GM23338 (cell line): ENCODE results near the gene DMTF1.

Experiments
- CREB1 ChIP-seq: fragments of 250-450 bp; sonication (Bioruptor Pico); IDR thresholded peaks from 2 replicates; pipeline ENCODE4 v1.5.0; 2020; ENCODE audit warnings: low read depth, mild to moderate bottlenecking, moderate library complexity
- EZH2 ChIP-seq: fragments of 200-600 bp; sonication (generic); IDR thresholded peaks from one replicate; pipeline ENCODE4 v1.8.0; 2017; ENCODE audit warnings: antibody characterized with exemption, mild to moderate bottlenecking, low read depth; ENCODE audit not compliant: unreplicated experiment
- EZH2phosphoT487 ChIP-seq: fragments of 200-600 bp; sonication (generic); IDR thresholded peaks from one replicate; pipeline ENCODE4 v1.8.1; 2018; ENCODE audit warnings: antibody characterized with exemption; ENCODE audit not compliant: unreplicated experiment
- JUNB ChIP-seq: IDR thresholded peaks from one replicate; pipeline ENCODE4 v1.6.1; 2016; ENCODE audit warnings: antibody characterized with exemption; ENCODE audit not compliant: unreplicated experiment
- POLR2AphosphoS5 ChIP-seq: IDR thresholded peaks from 2 replicates; pipeline ENCODE4 v1.6.1; 2016; ENCODE audit warnings: antibody characterized with exemption, low read depth
- STAT1 ChIP-seq: IDR thresholded peaks from one replicate; pipeline ENCODE4 v1.6.1; 2016; ENCODE audit warnings: antibody characterized with exemption; ENCODE audit not compliant: unreplicated experiment
- TF ChIP-seq, protein P1 (sequence below), 2 experiments: fragments of 200-600 bp in 1 of 2; sonication (generic) in 1 of 2; conservative IDR thresholded peaks; 2 replicates each; pipeline versions ENCODE4 v1.5.1 to v1.6.1; 2016 to 2017; ENCODE audit warnings: antibody characterized with exemption in 2 of 2, low read depth in 2 of 2, mild to moderate bottlenecking in 2 of 2, moderate library complexity in 1 of 2
- TF ChIP-seq, protein P2 (sequence below): IDR thresholded peaks from one replicate; pipeline ENCODE4 v1.6.1; 2018; ENCODE audit warnings: antibody characterized with exemption; ENCODE audit not compliant: unreplicated experiment

DNA sequence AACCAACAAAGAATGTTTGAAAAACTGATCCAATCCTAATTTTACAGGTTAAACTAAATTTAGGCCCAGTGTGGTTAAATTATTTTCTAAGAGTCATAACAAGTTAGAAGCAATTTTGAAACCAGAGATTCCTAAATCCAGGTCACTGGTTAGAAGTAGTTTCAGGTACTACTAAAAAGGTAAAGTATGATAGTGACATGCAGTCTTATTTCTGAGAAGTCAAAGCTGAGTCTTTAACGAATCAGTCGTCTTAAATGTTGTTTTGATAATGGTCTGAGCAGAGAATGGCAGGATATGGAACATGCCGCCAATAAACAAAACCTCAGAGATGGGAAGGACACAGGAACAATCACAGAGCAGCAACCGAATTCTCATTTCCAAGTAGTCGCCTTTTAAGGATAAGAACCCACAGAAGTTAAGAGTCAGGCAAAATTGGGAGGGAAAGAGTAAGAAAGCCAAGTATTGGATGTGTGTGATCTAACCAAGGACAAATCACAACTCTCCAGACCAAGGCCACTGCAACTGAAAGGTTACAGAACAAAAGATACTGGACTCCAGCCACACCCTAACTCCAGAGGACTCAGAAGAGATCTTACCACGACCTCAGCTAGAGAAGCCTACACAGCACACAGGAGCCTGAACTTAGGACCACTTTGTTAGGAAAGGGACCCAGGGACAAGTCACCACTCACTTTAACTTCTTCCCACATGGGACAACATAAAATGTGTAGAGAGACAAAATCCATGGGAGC, 47.6 kb downstream of the DMTF1 start:
- TF ChIP-seq, protein P1, sequence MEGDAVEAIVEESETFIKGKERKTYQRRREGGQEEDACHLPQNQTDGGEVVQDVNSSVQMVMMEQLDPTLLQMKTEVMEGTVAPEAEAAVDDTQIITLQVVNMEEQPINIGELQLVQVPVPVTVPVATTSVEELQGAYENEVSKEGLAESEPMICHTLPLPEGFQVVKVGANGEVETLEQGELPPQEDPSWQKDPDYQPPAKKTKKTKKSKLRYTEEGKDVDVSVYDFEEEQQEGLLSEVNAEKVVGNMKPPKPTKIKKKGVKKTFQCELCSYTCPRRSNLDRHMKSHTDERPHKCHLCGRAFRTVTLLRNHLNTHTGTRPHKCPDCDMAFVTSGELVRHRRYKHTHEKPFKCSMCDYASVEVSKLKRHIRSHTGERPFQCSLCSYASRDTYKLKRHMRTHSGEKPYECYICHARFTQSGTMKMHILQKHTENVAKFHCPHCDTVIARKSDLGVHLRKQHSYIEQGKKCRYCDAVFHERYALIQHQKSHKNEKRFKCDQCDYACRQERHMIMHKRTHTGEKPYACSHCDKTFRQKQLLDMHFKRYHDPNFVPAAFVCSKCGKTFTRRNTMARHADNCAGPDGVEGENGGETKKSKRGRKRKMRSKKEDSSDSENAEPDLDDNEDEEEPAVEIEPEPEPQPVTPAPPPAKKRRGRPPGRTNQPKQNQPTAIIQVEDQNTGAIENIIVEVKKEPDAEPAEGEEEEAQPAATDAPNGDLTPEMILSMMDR (conservative IDR thresholded peaks at IDR 0.05; ENCODE audit: low read depth in 2 of 2) = no peak
- TF ChIP-seq, protein P2, sequence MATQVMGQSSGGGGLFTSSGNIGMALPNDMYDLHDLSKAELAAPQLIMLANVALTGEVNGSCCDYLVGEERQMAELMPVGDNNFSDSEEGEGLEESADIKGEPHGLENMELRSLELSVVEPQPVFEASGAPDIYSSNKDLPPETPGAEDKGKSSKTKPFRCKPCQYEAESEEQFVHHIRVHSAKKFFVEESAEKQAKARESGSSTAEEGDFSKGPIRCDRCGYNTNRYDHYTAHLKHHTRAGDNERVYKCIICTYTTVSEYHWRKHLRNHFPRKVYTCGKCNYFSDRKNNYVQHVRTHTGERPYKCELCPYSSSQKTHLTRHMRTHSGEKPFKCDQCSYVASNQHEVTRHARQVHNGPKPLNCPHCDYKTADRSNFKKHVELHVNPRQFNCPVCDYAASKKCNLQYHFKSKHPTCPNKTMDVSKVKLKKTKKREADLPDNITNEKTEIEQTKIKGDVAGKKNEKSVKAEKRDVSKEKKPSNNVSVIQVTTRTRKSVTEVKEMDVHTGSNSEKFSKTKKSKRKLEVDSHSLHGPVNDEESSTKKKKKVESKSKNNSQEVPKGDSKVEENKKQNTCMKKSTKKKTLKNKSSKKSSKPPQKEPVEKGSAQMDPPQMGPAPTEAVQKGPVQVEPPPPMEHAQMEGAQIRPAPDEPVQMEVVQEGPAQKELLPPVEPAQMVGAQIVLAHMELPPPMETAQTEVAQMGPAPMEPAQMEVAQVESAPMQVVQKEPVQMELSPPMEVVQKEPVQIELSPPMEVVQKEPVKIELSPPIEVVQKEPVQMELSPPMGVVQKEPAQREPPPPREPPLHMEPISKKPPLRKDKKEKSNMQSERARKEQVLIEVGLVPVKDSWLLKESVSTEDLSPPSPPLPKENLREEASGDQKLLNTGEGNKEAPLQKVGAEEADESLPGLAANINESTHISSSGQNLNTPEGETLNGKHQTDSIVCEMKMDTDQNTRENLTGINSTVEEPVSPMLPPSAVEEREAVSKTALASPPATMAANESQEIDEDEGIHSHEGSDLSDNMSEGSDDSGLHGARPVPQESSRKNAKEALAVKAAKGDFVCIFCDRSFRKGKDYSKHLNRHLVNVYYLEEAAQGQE = no peak
- no peak for TF ChIP-seq CREB1
- TF ChIP-seq EZH2 = no peak
- TF ChIP-seq POLR2AphosphoS5 = no peak
- TF ChIP-seq EZH2phosphoT487 = no peak
- TF ChIP-seq STAT1 = no peak
- no peak for TF ChIP-seq JUNB
